NCI-H2107 treated with DMSO at 0.1 percent for 48 hours (cell line): ENCODE measurements around the gene SELE.
"Not testable (repeated sequence)": the region's sequence is repeated elsewhere in the genome, so short reads cannot be mapped to it uniquely, and the experiment has no call there.

Experiments used
- DNase-seq: peaks from one replicate; lab custom pipeline; 2025; ENCODE audit not compliant: unreplicated experiment; lab: John Stamatoyannopoulos, UW

The SELE gene

DNA sequence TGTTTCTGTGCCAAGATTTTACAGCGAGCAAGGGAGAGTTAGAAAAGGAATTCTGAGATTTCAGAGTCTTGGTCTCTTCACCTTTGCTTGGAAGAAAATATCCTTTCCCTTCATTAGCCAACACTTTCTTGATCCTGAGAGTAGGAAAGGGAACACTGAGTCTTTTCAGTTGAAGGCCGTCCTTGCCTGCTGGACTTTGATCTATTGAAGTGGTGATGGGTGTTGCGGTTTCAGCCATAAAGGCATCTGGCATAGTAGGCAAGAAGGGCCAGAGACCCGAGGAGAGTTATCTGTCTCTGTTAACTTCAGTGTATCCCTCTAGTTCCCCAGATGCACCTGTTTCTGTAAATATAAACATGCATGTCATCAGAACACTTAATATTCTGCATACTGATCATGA, 9.7 kb downstream of the SELE start:
- no peak for DNase-seq

DNA sequence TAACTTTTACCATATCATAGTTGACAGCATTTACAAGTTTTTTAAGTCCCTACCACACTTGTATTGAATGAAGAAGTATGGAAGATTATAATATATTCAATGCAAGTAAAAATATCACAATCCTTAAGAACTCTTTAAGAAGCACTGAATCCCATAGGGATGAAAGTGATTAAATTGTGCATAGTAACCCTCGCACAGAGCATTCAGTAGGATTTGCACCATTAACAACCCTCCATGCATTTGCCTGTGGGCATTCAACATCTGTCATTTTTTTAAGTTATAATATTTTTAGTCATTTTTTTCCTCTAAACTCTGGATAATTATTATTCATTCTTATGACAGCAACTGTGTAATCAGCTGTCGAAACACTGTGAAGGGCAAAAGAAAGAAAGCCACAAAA, 10.1 kb downstream of the SELE start:
- no peak for DNase-seq

DNA sequence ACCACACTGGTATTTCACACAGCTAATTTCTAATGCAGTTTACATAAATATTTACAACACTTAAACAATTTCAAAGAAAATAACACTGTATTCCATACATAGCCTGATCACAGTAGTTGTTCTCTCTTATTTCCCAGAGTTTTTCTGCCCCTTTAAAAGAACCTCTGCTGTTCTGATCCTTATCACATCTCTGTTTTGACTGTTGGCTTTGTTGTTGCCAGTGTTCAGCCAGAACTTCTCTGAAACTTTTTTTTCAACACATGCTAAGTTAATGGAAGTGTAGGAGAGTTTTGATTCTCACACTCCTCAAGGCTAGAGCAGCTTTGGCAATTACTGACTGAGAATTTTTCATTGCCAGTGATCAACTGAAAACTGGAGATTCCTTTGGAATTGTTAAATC, 11.1 kb downstream of the SELE start:
- DNase-seq: no peak

DNA sequence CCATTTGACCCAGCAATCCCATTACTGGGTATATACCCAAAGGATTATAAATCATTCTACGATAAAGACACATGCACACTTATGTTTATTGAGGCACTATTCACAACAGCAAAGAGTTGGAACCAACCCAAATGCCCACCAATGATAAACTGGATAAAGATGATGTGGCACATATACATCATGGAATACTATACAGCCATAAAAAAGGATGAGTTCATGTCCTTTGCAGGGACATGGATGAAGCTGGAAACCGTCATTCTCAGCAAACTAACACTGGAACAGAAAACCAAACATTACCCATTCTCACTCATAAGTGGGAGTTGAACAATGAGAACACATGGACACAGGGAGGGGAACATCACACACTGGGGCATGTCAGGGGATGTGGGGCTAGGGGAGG, 18.8 kb downstream of the SELE start:
- DNase-seq: not testable (repeated sequence)

DNA sequence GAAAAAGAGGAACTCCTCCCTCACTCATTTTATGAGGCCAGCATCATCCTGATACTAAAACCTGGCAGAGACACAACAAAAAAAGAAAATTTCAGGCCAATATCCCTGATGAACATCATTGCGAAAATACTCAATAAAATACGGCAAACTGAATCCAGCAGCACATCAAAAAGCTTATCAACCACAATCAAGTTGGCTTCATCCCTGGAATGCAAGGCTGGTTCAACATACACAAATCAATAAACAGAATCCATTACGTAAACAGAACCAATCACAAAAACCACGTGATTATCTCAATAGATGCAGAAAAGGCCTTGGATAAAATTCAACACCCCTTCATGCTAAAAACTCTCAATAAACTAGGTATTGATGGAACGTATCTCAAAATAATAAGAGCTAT, 20.8 kb downstream of the SELE start:
- not testable (repeated sequence) for DNase-seq

DNA sequence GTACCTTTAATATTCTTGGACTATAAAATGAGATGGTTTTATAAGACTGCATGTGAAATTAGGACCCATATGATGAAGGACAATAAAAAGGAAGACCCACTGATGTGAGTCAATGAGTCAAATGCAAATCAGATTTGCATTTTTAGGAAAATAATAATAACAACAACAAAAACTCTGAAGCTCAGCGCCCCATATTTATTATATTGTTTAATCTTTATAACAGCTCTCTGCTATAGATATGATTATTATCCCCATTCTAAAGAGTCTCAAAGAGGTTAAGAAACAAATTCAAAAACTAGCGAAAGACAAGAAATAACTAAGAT, 21.6 kb downstream of the SELE start:
- DNase-seq: no peak

DNA sequence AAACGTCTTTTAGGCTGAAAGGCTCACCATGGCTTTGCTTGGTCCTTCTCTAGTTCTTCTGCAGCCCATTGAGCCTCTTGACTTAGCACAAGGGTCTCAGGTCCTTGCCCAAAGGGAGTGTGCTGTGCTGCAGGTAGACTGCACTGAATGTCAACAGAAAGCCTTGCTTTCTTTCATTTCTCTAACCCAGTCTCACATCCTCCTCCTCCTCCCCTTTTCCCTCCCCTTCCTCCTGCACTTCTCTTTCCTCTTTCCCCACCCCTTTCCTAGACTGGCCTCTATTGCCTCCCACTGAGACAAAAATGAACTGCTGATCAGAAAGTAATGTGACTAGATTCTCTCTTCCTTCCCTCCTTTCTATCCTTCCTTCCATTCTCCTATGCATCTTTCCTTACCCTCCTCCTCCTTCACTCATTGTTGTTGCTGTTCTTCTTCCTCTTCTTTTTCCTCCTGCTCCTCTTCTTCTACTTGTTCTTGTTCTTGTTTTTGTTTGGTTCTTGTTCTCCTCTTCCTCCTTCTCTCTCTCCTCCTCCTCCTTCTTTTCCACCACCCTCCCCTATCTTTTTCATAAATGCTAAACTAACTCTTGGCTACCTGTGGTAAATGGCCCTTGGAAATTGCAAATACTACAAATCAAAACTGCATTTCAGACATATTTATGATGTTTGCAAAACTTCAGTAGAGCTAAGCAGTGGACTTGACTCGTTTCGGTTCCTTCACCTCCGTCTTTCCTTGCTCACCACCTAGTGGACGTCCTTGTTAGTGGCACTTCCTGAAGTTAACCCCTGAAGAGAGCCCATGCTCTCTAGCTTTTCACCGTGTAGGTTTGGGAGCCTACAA, 22.2 kb downstream of the SELE start, which contains the start of gene SELL:
Gene SELL (minus strand): TSS at position 152 of the 840 bp plus-strand sequence. CDS start 122 bp downstream, at position 30.
- DNase-seq: peak; percentile 54

DNA sequence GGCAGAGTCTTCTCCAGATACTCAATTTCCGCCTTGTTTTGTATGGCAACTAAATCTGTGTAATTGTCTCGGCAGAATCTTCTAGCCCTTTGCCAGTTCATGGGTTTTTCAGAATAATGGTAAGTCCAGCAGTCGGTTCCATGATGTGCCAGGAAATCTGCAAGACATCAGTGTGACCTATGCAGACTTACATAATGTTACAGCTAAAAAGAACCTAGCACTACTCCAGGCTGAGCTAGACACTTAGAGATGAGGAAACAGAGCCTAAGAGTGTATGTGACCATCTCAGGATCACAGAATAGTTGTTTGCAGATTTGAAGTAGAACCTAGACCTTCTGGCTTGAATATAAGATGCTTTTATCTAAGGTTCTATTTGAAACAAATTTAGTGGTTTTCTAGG, 25.2 kb downstream of the SELE start:
- DNase-seq: no peak

DNA sequence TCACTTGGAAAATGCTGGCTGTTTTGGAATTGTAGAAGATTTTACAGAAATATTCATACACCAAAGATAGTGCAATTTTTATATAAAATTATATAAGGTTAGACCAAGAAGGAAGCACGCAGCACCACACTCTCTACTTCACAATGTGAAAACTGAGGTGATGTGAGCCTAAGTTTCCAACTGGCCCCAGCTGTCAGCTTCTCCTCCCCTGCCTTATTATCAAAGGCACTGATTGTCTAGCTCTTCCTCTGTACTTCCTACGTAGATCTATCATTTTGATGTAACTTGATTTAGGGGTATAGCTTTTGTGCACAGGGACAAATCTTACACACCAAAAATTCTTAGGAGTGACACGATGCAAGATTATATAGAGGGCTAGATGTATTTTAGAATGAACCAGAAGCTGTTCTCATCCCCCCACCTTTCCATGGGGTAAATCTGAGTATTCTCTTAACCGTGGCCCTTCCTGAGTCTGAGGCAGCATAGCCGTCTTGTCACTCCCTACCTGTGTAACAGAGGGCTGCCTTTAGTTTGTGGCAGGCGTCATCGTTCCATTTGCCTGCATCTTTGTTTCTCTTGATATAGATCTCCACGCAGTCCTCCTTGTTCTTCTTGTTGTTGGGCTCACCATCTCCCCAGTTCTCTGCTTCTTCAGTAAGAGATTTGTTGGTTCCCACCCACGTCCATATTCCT, 25.8 kb downstream of the SELE start:
- no peak for DNase-seq

DNA sequence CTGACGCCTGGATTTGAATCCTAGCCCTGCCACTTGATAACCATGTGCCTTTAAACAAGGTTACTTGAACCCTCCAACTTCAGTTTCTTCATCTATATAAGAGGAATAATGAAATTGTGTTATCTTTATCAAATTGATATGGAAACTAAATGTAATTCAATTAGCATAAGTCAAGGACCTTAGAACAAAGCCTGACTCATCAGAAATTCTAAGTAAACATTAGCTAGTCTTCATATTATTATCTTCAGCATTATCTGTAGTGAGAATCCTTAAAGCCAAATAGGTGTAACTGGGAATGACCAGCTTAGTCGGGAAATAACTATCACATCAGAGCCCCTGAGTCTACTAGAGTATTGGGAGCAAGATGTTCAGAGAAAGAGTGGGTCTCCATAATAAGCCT, 29.1 kb downstream of the SELE start:
- no peak for DNase-seq

DNA sequence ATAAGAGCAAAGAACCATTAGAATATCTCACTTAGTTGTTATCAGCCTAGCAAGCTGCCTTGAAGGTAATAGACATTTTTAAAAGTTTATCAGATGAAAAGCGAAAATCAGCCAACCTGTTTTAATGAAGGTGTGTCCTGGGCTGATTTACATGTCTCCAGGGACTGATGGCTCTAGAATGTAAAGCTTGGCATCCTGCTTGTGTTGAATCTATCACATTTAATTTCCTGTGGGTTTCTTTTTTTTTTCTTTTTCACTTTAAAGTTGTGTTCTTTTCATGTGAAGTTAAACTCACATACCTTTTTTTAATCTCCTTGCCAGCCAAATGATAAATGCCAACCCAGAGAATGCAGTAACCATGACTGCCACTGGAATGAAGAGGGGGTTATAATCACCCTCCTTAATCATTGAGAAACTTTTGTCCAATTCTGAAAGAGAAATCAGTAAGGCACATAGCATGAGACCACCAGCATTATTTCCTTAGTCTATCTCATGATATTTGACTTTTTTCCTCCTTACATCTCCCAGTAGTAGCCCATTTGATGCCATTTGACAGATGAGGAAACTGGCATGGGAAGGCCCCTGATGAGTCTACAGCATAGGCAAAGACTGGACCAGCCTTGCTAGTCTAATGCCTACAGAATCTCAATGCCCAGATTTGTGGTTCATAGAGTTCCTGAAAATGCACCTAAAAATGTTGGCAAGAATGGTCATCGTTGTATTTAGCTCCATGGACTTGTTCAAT, 32.4 kb downstream of the SELE start:
- DNase-seq: no peak

DNA sequence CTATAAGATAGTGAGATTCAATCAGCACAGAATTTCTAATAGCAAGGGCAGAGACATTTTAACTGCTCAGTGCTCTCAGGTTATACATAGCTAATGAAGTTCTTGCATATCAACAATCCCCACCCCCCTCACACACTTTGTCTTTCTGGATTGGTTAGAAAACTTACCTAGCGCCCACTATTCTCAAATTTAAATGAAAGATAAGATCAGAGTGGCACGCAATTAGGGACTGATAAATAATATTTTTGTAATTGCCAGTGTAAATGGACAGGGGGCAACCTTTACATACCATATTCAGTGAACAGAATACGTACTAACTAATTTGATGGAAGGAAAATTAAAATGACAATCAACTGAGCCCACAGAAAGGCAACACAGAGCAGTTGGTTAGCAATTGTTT, 34.2 kb downstream of the SELE start:
- DNase-seq: no peak

DNA sequence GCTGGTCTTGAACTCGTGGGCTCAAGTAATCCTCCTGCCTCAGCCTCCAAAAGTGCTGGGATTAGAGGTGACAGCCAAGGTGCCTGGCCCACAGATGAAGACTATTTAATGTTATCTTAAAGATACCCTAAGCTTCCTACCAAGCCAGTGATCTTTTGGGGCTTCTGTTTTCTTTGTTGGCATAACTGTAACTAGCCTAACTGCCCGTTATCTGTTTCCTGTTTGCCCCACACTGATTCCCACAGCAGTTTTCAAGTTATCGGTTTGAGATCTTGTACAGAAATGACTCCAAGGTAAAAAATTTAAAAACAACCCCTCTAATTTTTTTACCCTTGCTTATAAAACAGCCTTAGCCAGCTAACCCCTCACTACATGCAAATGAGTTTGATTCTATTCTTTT, 34.9 kb downstream of the SELE start:
- no peak for DNase-seq

DNA sequence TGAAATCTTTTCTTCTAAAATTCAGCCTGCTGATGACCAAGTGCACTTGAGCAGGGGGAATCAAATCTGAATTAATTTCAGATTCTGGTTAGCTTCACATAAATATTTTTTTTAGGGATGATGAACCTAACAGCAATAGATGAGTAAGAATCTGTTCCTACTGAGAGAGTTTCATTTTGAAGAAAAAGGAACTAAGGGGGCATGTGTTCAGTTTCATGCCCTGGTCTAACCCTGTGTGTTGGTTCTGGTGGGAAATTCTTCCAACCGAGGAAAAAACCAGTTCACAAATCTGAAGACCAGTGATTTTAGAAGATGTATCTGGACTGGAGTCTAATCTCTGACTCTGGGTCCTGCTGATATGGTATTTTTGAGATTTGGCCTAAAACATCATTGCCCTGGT, 36.1 kb downstream of the SELE start:
- no peak for DNase-seq

DNA sequence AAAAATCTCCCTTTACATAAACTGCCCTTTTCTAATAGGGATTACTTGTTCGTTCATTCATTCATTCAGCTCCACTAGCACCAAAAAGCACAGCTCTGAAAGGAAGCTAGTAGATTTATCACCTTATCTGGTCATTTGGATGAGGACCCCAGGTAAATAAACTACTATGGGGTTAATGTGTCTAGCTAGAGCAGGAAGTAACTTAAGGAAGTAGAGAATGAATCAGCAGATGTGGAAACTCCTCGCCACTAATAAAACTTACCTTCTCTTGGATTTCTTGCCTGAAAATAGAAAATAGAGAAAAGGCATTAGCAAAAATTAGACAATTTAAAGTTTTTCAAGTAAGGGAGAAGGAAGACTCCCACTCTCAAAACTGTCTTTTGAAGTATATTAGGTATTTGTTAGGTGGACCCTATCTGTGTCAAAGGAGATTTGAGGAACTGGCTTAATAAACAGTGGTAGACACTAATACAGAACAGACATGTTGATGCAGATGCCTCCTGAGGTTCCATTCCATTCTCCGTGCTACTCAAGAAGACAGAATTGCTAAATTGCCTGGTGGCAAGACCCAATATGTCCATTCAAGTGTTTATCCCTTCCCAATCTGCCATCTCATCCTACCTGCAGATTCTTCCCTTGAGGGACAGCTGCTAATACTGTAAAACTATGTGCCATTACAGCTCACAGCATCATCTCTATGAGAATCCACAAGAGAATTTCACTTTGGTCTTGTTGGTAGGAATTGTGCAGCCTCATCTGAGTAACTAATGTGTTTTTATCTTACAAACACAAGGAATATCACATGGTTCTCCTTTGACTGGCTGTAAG, 37.4 kb downstream of the SELE start:
- DNase-seq: no peak

DNA sequence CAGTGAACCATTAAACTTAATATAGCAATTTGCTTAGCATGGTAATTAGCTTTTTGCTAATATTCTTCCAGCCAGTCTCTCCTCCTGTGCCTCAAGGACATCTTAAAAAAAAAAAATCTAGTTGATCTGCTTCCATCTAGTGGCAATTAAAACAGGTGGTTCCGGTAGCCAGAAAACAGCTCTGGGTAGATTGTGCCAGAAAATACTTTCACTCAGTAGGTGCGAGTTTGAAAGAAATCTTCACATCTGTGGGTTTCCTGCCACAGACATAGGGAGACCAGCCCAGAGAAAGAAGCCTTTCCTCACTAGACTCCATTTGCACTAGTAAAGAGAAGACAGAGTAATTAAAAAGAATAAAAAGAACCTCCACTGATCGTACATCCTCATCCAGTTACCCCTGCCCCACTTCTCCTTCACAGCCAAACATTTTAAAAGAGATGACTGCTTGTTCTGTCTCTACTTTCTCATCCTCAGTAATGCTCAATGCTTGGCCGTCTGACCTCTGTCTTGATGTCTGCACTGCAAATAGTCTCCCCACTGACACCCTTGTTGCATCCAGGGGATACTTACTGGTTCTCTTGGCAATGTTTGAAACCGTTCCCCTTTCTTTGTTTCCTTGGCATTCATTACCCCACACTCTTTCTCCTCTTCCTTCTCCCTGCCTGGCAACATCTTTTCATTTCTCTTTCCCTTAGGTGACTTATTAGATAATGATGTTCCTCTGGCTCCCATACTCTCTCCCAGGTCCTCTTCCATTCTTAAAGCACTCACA, 39.4 kb downstream of the SELE start:
- no peak for DNase-seq

DNA sequence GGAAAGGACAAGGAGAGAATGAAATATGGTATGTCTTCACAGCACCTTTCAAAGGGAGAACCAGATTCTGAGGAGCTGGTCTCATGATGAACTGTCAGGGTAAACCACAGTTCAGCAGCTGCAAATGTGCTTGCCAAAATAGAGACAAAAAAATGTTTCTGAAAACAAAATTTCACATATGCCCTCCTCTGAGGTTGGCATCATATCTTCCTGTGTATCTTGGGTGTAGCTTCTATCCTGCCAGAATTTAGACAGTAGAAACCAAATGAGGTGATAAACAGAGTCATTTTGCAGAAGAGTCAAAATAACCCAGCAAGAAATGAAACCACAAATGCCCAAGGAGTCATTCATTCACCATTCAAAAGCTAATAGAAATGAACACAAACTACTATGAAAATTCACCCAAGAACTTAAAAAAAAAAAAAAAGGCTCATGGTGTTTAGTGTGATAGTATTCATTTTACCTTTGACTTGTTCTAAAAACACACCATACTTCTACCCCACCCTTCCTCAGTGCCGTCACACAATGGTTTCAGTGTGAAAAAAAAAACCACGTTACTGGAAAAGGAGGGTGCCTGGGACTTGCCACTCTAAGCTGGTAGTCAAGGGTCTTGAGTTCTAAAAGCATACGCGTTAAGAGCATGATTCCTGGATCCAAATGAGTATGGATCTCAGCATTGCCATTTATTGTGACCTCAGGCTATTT, 41.0 kb downstream of the SELE start:
- no peak for DNase-seq

DNA sequence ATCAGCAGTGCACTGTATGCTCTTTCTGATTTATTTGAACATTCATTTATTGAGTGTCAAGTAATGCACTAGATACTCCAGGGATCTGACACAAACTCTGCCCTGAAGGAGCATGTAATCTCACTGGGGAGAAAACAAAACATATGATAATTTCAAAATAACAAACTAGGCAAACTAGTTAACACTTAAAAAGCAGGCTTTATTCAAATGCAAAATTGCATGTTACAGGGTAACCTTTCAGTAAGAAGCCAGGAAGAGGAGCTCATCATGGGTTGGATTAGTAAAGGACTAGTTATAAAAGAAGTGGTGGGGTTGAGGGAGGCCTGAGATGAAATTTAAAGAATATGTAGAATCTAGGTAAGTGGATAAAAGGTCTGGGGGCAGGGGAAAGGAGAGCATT, 43.4 kb downstream of the SELE start:
- no peak for DNase-seq

DNA sequence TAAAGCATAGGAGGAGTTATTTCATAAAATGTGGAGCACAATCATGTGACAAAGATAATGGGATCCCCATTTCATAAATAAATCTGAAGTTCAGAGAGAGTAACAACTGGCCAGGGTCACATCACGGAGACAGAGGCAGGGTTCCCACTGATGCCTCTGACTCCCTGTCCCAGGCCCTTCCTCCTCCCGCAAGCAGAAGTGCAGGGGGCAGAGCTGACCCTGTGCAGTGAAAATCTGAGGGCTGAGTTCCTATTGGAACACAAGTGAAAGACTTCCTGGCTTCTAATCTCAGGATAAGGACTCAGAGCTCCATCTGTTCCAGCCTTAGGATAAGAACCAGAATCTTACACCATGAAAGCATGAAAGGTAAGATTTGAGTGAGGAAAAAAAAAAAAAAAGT, 44.5 kb downstream of the SELE start:
- DNase-seq: no peak

DNA sequence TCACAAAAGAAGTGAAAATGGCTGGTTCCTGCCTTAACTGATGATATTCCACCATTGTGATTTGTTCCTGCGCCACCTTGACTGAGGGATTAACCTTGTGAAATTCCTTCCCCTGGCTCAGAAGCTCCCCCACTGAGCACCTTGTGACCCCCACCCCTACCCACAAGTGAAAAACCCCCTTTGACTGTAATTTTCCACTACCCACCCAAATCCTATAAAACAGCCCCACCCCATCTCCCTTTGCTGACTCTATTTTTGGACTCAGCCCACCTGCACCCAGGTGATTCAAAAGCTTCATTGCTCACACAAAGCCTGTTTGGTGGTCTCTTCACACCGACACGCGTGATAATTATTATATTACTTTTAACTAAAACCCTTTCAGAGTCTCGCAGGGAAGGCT, 45.5 kb downstream of the SELE start:
- DNase-seq: not testable (repeated sequence)
